Measurements from ENCODE around the gene MMD.

MMD gene

DNA sequence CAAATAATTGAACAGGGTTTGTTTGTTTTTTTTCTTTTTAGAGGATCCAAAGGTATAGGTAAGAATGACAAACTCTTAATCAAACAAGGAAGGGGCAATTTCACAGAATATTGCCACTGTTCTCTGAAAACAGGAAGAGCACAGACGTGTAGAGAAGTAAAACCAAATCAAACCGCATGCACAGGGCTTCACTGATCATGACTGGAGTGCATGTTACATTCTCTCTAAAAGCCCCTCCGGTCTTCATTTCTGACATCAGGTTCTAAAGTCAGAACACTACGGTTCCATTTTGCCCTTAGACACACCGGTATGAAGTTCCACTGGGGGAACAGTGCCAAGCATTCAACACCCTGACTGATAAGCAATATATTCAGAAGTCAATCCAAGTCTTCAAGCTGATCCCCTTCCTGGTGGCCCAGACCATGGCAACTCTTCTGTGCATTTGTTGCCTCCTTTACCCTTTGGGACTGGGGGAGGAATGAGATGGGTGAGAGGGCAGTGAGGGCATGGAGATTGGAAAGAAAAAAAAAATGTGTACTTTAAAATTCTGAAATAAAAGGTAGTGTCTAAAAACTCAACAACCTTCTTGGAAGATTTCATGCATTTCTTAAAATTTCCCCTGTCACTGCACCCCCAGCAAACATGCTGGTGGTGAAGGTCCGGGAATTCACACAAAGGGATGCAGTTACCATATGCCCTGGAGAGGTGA lies 1.4 kb downstream of the MMD start:
- TF ChIP-seq, protein P1, sequence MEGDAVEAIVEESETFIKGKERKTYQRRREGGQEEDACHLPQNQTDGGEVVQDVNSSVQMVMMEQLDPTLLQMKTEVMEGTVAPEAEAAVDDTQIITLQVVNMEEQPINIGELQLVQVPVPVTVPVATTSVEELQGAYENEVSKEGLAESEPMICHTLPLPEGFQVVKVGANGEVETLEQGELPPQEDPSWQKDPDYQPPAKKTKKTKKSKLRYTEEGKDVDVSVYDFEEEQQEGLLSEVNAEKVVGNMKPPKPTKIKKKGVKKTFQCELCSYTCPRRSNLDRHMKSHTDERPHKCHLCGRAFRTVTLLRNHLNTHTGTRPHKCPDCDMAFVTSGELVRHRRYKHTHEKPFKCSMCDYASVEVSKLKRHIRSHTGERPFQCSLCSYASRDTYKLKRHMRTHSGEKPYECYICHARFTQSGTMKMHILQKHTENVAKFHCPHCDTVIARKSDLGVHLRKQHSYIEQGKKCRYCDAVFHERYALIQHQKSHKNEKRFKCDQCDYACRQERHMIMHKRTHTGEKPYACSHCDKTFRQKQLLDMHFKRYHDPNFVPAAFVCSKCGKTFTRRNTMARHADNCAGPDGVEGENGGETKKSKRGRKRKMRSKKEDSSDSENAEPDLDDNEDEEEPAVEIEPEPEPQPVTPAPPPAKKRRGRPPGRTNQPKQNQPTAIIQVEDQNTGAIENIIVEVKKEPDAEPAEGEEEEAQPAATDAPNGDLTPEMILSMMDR (IDR thresholded peaks at IDR 0.05; ENCODE audit: low read depth, low read length): no peak
- peak overlapping the region; percentile 70 to 98 for H3K4me3 ChIP-seq (replicated peaks in 1 of 2; ENCODE audit: low read depth in 2 of 2, low read length in 2 of 2)
- no peak for DNase-seq (ENCODE audit: low read depth in 2 of 2)

DNA sequence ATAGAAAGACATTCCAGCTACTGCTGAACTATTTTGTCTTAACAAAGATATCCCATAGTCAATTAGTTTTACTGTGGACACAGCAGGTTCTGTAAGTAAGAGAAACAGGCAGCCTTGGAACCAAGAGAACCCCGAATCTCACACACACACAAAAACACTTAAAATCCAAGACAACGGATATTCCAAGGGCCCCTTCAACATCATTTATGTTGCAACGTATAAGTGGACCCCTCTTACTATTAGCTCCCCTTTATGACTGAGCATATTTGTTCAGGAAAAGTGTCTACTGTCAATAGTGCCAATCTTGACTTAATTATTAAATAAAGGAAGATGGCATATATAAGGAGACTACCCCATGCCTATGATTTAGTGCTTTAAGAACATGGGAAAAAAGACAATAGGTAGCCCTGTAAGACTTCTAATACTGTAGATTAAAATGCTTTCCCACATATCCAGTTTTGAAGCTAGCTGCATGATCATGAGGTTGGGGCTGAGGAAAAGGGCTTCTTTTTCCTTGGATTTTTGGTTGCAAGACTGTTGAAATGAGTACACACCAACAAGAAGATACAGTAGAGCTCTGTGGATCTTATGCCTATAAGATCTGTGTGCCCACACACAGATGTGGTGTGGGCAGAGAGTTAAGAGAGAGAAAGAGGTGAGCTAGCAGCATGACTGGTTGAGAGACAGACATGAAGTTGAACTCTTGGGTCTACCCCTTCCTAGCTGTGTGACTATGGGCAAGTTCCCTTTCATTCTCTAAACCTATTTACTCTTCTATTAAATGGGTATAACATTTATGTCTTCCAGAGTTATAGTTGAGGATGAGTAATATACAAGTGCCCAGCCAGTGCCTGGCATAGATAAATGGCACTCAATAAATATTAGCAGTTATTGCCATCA lies 3.0 kb downstream of the MMD start:
- no peak overlapping the region for H3K4me3 ChIP-seq (replicated peaks in 1 of 2; ENCODE audit: low read depth in 2 of 2, low read length in 2 of 2)
- DNase-seq (ENCODE audit: low read depth in 2 of 2): no peak
- TF ChIP-seq, protein P1 (IDR thresholded peaks at IDR 0.05; ENCODE audit: low read depth, low read length): no peak

DNA sequence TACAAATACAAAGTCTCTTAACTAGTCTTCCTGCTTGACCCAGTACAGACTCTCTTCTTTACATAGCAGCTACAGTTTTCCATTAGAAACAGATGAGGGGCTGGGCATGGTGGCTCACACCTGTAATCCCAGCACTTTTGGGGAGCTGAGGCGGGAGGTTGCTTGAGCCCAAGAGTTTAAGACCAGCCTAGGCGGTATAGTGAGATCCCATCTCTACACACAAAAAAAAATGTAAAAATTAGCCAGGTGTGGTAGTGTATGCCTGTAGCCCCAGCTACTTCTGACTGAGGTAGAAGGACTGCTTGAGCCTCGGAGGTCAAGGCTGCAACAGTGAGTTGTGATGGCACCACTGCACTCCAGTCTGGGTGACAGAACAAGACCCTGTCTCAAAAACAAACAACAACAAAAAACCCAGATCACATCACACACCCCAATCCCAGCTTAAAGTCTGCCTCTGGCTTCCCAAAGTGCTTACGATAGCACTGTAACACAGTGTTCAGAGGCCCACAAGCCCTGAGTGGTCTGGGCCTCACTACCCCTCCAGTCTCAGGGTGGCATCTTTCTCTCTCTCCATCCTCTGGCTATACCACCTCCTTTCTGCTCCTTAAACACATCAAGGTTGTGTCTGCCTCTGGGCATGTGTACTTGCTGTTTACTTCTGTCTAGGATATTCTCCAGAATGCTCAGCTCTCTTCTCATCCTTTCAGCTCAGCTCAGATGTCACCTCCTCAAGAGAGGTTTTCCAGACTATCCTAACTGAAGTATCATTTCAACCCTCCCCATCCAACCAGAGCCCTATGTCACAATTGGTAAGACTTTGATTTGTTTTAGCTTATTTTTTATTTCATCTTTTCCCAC lies 4.0 kb downstream of the MMD start:
- TF ChIP-seq, protein P1 (IDR thresholded peaks at IDR 0.05; ENCODE audit: low read depth, low read length): no peak
- H3K4me3 ChIP-seq (replicated peaks in 1 of 2; ENCODE audit: low read depth in 2 of 2, low read length in 2 of 2): no peak overlapping the region
- DNase-seq (ENCODE audit: low read depth in 2 of 2): no peak

DNA sequence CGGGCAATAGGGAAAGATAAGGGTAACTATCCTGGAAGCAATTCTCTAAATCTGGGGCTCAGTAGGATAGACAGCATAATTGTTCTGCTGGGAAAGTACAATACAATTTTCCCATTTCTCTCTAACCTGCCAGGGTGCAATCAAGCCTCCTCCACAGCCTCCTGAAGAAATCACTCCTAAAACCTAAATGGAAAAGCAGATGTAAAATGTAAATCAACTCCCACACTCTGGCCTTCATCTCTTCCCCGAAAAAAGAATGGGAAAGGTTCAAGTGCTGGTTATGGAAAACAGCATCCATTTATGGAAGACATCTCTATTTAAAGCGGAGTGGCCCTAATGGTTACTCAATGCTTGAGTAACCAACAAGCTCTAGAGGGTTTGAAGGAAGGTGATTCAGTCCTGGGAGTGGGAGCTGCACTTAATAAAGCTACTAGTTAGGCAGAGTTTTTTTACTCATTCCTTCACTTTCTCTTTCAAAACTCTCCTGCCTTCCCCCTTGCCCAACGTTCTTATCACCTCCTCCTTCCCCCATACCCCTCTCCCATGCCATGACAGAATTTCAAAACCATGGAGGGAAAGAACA lies 5.1 kb downstream of the MMD start:
- TF ChIP-seq, protein P1 (IDR thresholded peaks at IDR 0.05; ENCODE audit: low read depth, low read length): no peak
- DNase-seq (ENCODE audit: low read depth in 2 of 2): peak; percentile 66 to 79
- H3K4me3 ChIP-seq (replicated peaks in 1 of 2; ENCODE audit: low read depth in 2 of 2, low read length in 2 of 2): no peak overlapping the region

DNA sequence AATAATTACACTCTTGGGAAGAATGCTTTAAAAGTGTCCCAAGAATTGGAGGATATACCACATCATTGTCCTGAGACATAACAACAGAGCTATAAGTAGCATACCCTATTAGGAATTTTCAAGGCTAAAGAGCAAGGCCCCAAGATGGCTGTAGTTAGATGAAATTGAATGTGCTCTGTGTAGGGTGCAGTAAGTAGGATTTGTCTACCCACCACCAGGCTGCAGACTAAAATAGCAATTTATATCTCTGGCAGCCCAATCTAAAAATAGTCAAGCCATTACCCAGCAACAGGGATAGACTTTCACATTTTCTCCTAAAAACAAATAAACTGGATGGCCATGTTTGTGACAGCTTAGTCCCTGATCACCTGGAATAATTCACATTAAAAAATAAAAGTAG lies 5.6 kb downstream of the MMD start:
- no peak for DNase-seq (ENCODE audit: low read depth in 2 of 2)
- no peak overlapping the region for H3K4me3 ChIP-seq (replicated peaks in 1 of 2; ENCODE audit: low read depth in 2 of 2, low read length in 2 of 2)
- TF ChIP-seq, protein P1 (IDR thresholded peaks at IDR 0.05; ENCODE audit: low read depth, low read length): no peak

DNA sequence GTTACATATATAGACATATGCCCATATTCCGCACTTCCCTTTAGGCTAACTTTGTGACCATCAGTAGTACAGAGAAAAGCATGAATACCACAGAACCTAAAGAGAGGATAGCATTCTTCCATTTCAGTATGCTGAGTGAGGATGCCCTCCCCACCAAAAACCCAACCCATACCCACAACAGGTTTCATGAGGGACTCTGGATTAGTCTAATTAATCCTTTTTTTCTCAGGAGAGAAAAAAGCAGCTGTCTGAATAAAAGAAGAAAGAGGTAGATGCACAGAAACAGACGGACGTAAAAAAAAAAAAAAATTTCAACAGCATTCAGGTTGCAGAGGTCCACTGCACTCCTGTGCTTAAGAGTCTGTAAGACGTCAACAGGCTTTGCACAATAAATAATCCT lies 6.7 kb downstream of the MMD start:
- no peak for DNase-seq (ENCODE audit: low read depth in 2 of 2)
- H3K4me3 ChIP-seq (replicated peaks in 1 of 2; ENCODE audit: low read depth in 2 of 2, low read length in 2 of 2): no peak overlapping the region
- TF ChIP-seq, protein P1 (IDR thresholded peaks at IDR 0.05; ENCODE audit: low read depth, low read length): no peak
